Effector memory CD4-positive, alpha-beta T cell (primary cell): Measurements from ENCODE around the gene CACNA2D2.

Experiments used
- DNase-seq, 3 donors: peaks; one replicate each; pipeline ENCODE4 v3.0.0-alpha.2; 2020
- H3K27ac ChIP-seq: 2 replicates; pipeline ENCODE4 v1.7.0; 2013; ENCODE audit warnings: mild to moderate bottlenecking, low read length, moderate library complexity; ENCODE audit not compliant: insufficient read depth, poor library complexity, severe bottlenecking
- H3K27me3 ChIP-seq: replicated peaks from 2 replicates; pipeline ENCODE4 v1.7.0; 2013; ENCODE audit warnings: mild to moderate bottlenecking, low read length; ENCODE audit not compliant: insufficient read depth, control insufficient read depth, poor library complexity, severe bottlenecking
- H3K36me3 ChIP-seq: 2 replicates; pipeline ENCODE4 v1.7.0; 2013; ENCODE audit warnings: mild to moderate bottlenecking, low read length, moderate library complexity; ENCODE audit not compliant: control insufficient read depth, insufficient read depth
- H3K4me1 ChIP-seq: 2 replicates; pipeline ENCODE4 v1.7.0; 2013; ENCODE audit warnings: low read length, mild to moderate bottlenecking; ENCODE audit not compliant: control insufficient read depth, insufficient read depth, poor library complexity, severe bottlenecking
- H3K4me3 ChIP-seq: 2 replicates; pipeline ENCODE4 v1.7.0; 2013; ENCODE audit warnings: low read length, low read depth, mild to moderate bottlenecking; ENCODE audit not compliant: insufficient read depth, poor library complexity, severe bottlenecking
- H3K9me3 ChIP-seq: 2 replicates; pipeline ENCODE4 v1.7.0; 2013; ENCODE audit warnings: mild to moderate bottlenecking, low read length, moderate library complexity; ENCODE audit not compliant: control insufficient read depth

CACNA2D2 gene

DNA sequence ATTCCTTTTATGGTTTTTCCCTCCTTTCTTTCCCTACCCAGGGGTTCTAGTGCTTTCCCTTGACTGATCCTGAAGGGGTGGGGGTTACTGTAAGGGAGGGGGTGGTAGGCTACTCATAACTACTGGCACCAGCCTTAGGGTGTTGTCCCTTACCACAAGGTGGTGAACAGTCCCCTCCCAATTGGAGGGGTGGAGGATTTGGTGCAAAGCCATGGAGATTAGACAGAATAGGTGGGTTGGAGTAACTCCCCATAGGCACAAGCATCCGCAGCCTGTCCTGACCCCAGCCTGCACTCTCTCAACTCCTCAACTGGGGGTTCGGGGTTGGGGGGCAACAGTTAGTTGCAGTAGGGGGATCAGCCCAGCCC, 178.3 kb downstream of the CACNA2D2 start:
- peaks cover 34% of the 10 kb centered on the region for H3K4me1 ChIP-seq

DNA sequence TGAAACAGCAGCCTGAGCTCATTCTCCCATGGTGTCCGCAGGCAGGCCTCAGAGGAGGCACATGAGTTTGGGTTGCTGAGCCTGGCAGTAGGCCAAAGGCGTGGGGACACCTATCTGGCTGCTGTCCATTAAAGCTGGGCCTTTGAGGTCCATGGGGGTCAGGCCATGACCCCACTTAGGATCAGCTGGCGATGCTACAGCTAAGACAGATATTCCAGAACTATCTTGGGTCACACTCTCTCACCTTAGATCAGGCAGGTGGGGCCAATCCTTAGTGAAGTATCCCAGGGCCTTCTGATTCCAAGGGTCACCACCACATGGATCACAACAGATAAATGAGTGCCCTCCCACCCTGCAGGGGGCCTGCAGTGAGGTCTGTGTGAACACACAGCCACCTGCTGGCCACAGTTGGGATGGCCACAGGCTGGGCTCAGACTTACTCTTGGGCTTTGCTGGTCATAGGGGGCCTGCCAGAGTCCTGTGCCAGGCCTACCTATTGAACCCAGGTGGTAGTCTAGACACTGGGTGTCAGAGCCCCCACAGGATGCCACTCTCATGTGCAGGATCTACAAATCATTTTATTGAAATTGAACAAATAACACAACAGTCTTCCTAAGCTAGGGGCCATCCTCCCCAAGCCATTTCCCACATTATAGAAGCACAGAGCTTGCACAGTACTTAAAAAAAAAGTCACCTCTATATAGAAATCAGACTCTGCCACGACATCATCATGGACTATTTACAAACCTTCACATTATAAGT, 178.9 kb downstream of the CACNA2D2 start:
- no peak overlapping the region for H3K27ac ChIP-seq
- DNase-seq, result peak in 2 of 3 donors; percentile 34 to 39
- no peak overlapping the region for H3K4me3 ChIP-seq
- H3K4me1 ChIP-seq, result peaks cover 38% of the 10 kb centered on the region
- H3K27me3 ChIP-seq, result no peaks in the 10 kb centered on the region
- H3K36me3 ChIP-seq, result no peaks in the 10 kb centered on the region
- no peaks in the 10 kb centered on the region for H3K9me3 ChIP-seq

More for the DNA sequence above, 178.3 kb downstream of the CACNA2D2 start:
- Histone ChIP-seq H3K9me3 (no peaks in the 10 kb centered on the region), H3K36me3 (peaks cover 2% of the 10 kb centered on the region), H3K27ac (no peak overlapping the region), H3K4me3 (no peak overlapping the region), H3K27me3 (no peaks in the 10 kb centered on the region)
- DNase-seq, result no peak

DNA sequence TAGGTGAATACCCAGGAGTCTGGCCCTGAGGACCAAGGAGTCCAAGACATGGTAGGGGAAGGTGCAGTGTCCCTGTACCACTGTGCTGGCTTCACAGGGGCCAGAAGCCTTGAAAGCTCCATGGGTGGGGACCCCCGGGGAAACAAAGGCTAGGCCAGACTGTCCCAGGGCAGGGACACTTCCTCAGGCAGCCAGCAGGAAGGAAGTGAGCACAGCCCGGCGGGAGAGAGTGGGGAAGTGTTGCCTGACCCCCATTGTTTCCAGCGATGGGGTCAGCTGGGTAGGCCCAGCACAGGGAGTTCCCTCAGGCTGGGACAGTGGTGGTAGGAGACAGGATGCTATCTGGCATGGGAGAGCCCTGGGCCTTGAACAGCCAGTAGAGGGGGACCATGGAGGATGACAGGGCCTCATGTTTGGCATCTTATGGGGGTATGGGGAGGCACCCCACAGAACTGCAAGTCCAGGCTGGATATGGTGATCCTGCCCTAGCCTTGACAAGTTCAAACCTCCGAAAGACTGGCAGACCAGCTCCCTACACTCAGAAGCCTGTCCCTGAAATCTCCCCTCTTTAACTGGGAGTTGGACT, 179.7 kb downstream of the CACNA2D2 start:
- Histone ChIP-seq H3K9me3 (no peaks in the 10 kb centered on the region), H3K27me3 (no peaks in the 10 kb centered on the region), H3K36me3 (no peaks in the 10 kb centered on the region), H3K27ac (no peak overlapping the region), H3K4me3 (no peak overlapping the region), H3K4me1 (peaks cover 40% of the 10 kb centered on the region)
- DNase-seq, result no peak

DNA sequence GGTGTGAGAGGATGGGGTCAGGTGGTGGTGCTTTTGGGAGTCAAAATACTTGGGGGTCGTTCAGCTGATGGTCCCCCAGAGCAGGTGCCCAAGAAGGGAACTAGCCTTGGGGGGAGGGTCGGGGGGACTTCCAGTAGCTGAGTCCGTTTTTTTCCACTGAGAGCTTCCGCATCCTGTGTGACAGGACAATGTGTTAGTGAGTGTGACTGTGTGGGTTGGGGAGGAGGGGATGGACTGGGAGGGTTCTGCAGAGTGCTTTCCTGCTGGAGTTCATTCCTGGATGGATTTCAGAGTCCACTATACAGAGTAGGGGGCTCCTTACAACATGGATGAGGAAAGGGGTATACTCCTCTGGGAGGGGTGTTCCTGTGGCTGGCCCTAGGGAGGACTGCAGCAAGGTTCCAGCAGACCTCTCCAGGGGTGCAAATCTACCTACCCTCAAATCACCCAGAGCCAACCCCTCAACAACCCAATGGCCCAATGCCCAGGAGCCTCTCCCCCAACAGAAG, 180.3 kb downstream of the CACNA2D2 start:
- peaks cover 36% of the 10 kb centered on the region for H3K4me1 ChIP-seq
- no peak for DNase-seq
- H3K27ac ChIP-seq, result no peak overlapping the region
- H3K4me3 ChIP-seq, result no peak overlapping the region
- H3K9me3 ChIP-seq, result no peaks in the 10 kb centered on the region
- no peaks in the 10 kb centered on the region for H3K36me3 ChIP-seq
- no peaks in the 10 kb centered on the region for H3K27me3 ChIP-seq

DNA sequence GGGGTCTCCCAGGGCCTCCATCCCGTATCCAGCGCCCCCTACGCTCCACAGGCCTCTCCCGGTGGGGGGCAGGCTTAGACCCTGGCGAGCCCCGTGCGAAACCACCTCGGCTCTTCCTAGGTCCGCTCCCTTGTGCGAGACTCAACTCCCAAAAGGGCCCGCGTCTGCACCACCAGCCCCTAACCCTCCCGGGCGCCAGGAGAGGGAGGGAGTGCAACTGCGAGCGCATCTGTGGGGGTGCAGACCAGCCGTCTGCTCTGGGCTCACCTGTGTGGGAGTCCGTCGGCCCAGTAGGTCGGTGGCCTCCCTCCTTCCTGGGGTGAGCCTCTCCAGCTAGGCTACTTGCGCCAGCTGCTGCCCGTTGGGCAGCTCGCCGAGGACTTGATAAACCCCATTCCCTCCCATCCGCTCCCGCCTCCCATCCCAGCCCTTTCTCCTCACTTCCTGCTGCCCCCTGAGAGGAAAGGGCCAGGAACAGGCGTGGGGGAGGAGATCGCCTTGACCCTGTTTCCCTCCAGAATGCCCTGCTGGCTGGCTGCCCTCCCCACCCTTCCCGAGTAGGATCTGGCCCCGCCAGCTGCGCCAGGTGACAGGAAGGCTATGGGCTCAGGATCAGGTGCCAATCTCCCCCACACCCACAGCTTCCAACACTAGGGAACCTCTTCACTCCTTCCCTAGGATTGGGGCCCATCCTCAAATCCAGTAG, 180.9 kb downstream of the CACNA2D2 start, which contains the start of gene HYAL2:
Gene HYAL2, minus strand, starts transcription at position 360 of the 706 bp plus-strand sequence. CDS start 2,256 bp downstream, outside the sequence.
- Histone ChIP-seq H3K27ac (peak within 1 kb of the TSS; percentile 84), H3K36me3 (no peaks in the 10 kb centered on the region), H3K4me1 (peaks cover 35% of the 10 kb centered on the region), H3K27me3 (no peaks in the 10 kb centered on the region), H3K9me3 (no peaks in the 10 kb centered on the region), H3K4me3 (peak within 1 kb of the TSS; percentile 93)
- no peak for DNase-seq

DNA sequence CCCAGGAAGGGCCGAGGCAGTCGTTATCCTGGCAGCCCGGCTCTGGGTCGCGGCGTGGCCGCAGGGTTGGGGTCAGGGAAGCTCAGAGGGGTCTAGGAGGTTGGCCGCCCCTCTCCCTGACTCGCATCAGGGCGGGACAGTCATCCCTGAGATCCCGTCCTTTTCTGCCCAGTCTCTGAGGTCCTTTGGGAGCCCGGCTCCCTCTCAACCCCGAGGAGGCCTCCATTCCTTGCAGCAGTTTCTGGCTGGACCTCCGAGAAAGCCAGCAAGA, 181.4 kb downstream of the CACNA2D2 start:
- Histone ChIP-seq H3K4me1 (peaks cover 35% of the 10 kb centered on the region), H3K27ac (peak overlapping the region; percentile 84), H3K36me3 (no peaks in the 10 kb centered on the region), H3K4me3 (peak overlapping the region; percentile 93), H3K27me3 (no peaks in the 10 kb centered on the region), H3K9me3 (no peaks in the 10 kb centered on the region)
- DNase-seq, result no peak

DNA sequence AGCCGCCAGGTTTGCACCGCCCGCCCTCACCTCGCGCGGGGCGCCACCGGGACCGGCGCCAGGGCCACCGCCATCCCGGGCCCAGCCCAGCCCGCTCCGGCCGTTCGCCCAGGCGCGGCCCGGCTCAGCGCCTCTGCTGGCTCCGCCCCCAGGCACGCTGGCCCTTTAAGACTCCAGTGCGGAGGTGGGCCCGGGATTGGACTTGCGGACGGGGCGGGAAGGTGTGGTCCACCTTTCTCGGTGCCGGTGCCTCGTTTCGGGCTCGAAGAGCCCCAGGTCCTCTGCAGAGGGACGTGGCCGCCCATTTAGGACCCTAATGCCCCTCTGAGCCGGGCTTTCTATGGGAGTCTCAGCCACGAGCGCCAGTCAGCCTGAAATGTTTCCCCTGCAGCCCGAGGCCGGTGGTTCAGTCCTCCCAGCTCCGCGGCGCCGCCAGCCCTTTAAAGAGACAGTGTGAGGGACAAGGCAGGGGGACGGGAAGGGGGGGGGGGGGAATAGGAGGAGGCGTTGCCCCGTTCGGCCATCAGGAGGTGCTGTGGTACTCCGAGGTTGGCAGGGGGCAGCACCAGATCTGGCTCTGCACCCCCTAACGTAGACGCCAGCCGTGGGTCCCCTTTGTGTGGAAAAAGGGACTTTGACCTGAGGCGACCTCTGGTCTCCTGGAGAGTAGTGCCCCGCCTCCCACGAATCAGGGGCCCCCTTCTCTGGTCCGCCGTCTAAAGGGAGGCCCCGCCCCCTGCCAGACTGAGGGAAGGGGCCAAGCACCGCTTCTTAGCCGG, 181.9 kb downstream of the CACNA2D2 start:
- H3K9me3 ChIP-seq, result no peaks in the 10 kb centered on the region

DNA sequence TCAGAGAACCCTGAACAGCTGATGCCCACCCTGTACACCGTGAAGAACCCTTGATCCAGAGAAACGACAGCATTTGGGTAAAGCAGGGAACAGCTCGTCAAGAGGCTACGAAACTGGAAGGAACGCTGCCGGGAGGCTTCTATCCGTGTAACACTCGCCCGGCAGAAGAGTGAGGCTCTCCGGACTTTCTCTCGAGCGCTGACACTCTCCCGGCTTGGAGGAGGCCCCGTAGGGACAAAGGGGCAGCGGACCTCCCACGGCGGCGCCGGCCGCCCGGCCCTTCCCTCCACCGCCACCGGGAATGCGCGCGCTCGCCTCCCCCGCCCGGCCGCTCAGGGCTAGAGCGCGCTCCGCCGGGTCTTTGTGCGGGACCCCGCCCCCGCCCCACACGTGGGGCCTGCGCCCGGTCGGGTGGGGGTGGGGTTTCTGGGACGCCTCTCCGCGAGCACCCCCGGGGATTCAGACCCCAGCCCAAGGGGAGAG, 182.5 kb downstream of the CACNA2D2 start:
- Histone ChIP-seq H3K9me3 (no peaks in the 10 kb centered on the region), H3K4me3 (peak overlapping the region; percentile 93), H3K27ac (peak overlapping the region; percentile 84), H3K4me1 (peaks cover 41% of the 10 kb centered on the region), H3K36me3 (no peaks in the 10 kb centered on the region), H3K27me3 (no peaks in the 10 kb centered on the region)
- DNase-seq, result peak in 2 of 3 donors; percentile 20 to 48

More for the DNA sequence above, 181.9 kb downstream of the CACNA2D2 start:
- Histone ChIP-seq H3K36me3 (no peaks in the 10 kb centered on the region), H3K27me3 (no peaks in the 10 kb centered on the region), H3K4me1 (peaks cover 36% of the 10 kb centered on the region), H3K4me3 (peak overlapping the region; percentile 93), H3K27ac (peak overlapping the region; percentile 84)
- peak; percentile 58 to 72 (median 68) for DNase-seq

DNA sequence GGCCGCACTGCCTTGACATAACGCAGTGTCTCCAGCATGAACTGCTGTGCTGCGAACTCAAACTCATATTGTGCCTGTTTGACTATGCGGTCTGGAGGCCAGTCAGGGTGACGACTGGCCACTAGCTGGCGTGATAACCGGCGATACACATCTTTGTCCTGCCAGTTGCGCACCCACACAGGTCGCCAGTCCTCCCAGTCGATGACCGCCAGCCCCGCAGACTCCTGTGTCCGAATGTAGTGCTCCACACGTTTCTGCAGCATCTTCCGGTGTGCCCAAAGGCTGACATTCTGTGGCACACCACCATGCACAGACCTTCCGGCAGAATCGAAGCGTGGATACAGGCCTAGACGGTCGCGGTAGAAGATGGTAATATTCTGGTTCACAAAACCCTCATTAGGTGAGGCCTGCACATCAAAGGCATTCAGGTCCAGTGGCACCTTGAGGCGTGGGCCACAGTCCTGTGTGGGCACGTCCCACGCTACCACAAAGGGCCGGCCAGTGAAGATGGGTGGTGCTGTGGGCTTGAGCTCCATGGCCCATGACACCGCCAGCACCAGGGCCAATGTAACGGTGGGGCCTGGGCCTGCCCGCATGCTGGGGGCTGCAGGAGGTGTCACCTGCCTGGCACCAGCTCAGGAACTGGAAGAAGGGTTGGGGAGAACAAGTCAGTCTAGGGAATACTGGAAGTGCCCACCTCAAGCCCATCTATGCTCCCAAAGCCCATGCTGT, 183.4 kb downstream of the CACNA2D2 start:
- H3K36me3 ChIP-seq, result no peaks in the 10 kb centered on the region

More for the DNA sequence above, 183.4 kb downstream of the CACNA2D2 start:
- Histone ChIP-seq H3K4me3 (peak overlapping the region; percentile 93), H3K9me3 (no peaks in the 10 kb centered on the region), H3K4me1 (peaks cover 41% of the 10 kb centered on the region), H3K27me3 (no peaks in the 10 kb centered on the region), H3K27ac (no peak overlapping the region)
- no peak for DNase-seq
